ENCODE data around the gene TCF25.

DNA sequence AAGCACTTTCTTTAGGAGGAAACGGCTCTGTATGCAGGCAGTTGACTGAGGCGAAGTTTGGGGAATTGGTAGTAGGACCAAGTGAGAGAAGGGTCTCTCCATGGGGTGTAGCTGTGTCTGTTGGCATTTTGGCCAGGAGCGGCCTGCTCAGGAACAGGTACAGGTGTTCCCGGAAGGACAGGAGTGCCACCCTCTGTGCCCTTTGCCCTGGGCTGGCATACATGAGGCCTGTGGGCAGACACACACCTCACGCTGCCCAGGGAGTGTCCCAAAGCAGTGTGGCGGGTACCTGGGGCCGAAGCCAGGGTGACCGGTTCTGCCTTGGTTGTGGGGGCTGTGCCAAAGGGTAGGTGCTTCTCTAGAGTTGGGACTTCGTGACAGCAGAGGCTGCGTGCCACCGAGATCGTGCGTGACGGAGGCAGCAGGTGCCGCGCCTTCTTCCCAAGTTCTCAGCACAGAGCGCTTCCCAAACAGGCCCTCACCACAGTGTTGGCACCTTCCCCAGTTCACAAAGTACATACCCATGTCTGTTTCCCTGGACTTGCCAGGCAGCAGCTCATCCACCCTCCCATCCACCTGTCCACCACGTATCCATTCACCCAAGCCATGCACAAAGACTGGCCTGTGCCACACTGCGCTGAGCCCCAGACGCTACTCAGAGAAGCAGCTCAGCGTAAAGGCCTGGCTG, 19.9 kb upstream of the TCF25 start:
- TF ChIP-seq, protein P1, sequence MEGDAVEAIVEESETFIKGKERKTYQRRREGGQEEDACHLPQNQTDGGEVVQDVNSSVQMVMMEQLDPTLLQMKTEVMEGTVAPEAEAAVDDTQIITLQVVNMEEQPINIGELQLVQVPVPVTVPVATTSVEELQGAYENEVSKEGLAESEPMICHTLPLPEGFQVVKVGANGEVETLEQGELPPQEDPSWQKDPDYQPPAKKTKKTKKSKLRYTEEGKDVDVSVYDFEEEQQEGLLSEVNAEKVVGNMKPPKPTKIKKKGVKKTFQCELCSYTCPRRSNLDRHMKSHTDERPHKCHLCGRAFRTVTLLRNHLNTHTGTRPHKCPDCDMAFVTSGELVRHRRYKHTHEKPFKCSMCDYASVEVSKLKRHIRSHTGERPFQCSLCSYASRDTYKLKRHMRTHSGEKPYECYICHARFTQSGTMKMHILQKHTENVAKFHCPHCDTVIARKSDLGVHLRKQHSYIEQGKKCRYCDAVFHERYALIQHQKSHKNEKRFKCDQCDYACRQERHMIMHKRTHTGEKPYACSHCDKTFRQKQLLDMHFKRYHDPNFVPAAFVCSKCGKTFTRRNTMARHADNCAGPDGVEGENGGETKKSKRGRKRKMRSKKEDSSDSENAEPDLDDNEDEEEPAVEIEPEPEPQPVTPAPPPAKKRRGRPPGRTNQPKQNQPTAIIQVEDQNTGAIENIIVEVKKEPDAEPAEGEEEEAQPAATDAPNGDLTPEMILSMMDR (conservative IDR thresholded peaks at IDR 0.05; ENCODE audit: low read length) = no peak
- TF ChIP-seq EZH2phosphoT487 (IDR thresholded peaks at IDR 0.05; ENCODE audit: borderline replicate concordance) = no peak
